Gastroesophageal sphincter (tissue), 4 donors: ENCODE measurements around the gene APLNR. TPM values are rescaled to one million over a fixed set of nuclear protein-coding genes. Genes with fewer than 3 reads are reported as not detected.
A peak's percentile ranks its signal among the peaks of the same experiment; 100 is the strongest.
"Not testable (repeated sequence)": the region's sequence is repeated elsewhere in the genome, so short reads cannot be mapped to it uniquely, and the experiment has no call there.

Experiments
- ATAC-seq: fragments of 150-250 bp; one replicate; pipeline ENCODE4 v1.9.1; 2016; ENCODE audit warnings: mild to moderate bottlenecking, moderate library complexity
- H3K27ac ChIP-seq, 4 donors: fragments of 200-600 bp; sonication (generic) in 3 of 4; 1 replicate in 3 of 4; 2 replicates in 1 of 4; pipeline ENCODE4 v1.5.1; 2016 to 2019
- H3K27me3 ChIP-seq: fragments of 200-600 bp; sonication (generic); one replicate; pipeline ENCODE4 v1.5.1; 2019
- H3K36me3 ChIP-seq, 2 donors: fragments of 200-600 bp; sonication (generic); one replicate each; pipeline ENCODE4 v1.5.1; 2019; ENCODE audit warnings: control low read depth in 1 of 2
- H3K4me1 ChIP-seq, 3 donors: fragments of 200-600 bp; sonication (generic); 1 replicate in 2 of 3; 2 replicates in 1 of 3; pipeline ENCODE4 v1.5.1; 2016 to 2019; ENCODE audit warnings: control low read depth in 2 of 3
- H3K4me3 ChIP-seq, 2 donors: fragments of 200-600 bp; sonication (generic); one replicate each; pipeline ENCODE4 v1.5.1; 2019; ENCODE audit warnings: mild to moderate bottlenecking in 1 of 2, moderate library complexity in 1 of 2
- H3K9me3 ChIP-seq, 3 donors: fragments of 200-600 bp; sonication (generic); one replicate each; pipeline ENCODE4 v1.5.1; 2017 to 2019; ENCODE audit warnings: control low read depth in 2 of 3
- EP300 ChIP-seq: sonication (generic); formaldehyde crosslinking; IDR thresholded peaks from one replicate; pipeline ENCODE4 v1.6.1; 2017; ENCODE audit warnings: antibody characterized with exemption, mild to moderate bottlenecking
- POLR2A ChIP-seq, 2 donors: fragments of 450-650 bp; IDR thresholded peaks; one replicate each; pipeline ENCODE4 v1.6.1; 2017; ENCODE audit warnings: antibody characterized with exemption in 2 of 2, mild to moderate bottlenecking in 2 of 2, moderate library complexity in 1 of 2
- POLR2AphosphoS5 ChIP-seq: sonication (generic); formaldehyde crosslinking; IDR thresholded peaks from one replicate; pipeline ENCODE4 v1.6.1; 2017; ENCODE audit warnings: antibody characterized with exemption
- WGBS, 2 donors: methylation state at CpG; one replicate each; pipeline ENCODE4 v1.1.5; 2018; ENCODE audit warnings: low coverage in 1 of 2; 5-methylcytosine and 5-hydroxymethylcytosine counted together
- total RNA-seq, 4 donors: library from RNA; depleted of rRNA; stranded (reverse); fragments of >200 nt; gene quantifications; one replicate each; pipeline ENCODE4 v1.1.0, GENCODE V29; 2016
- TF ChIP-seq, protein P1 (sequence below), 4 experiments: fragments of 200-600 bp in 2 of 4; fragments of 450-650 bp in 2 of 4; sonication (generic) in 1 of 4; IDR thresholded peaks; one replicate each; pipeline ENCODE4 v1.5.1; 2017 to 2019; ENCODE audit warnings: antibody characterized with exemption in 4 of 4, mild to moderate bottlenecking in 2 of 4, moderate library complexity in 2 of 4

The APLNR gene
- total RNA-seq = 1 to 10 TPM; 2.2 to 3.7 (median 2.4) TPM

GRCh38 chr11:57237204-57237681, at the start of gene APLNR:
TSS of gene APLNR (minus strand) at chr11:57237250. CDS start at chr11:57237004, 246 bp downstream.
- H3K4me3 ChIP-seq = peak within 1 kb of the TSS in 1 of 2 donors; percentile 12
- H3K9me3 ChIP-seq = no peaks in the 10 kb centered on the region
- H3K27ac ChIP-seq = peak within 1 kb of the TSS in 2 of 4 donors; percentile 7 to 10
- no peaks in the 10 kb centered on the region for H3K4me1 ChIP-seq
- peaks cover 56% of the 10 kb centered on the region for H3K27me3 ChIP-seq
- TF ChIP-seq POLR2AphosphoS5 (no peak), EP300 (no peak), POLR2A (IDR thresholded peaks at IDR 0.05) (no peak)
- TF ChIP-seq, protein P1, sequence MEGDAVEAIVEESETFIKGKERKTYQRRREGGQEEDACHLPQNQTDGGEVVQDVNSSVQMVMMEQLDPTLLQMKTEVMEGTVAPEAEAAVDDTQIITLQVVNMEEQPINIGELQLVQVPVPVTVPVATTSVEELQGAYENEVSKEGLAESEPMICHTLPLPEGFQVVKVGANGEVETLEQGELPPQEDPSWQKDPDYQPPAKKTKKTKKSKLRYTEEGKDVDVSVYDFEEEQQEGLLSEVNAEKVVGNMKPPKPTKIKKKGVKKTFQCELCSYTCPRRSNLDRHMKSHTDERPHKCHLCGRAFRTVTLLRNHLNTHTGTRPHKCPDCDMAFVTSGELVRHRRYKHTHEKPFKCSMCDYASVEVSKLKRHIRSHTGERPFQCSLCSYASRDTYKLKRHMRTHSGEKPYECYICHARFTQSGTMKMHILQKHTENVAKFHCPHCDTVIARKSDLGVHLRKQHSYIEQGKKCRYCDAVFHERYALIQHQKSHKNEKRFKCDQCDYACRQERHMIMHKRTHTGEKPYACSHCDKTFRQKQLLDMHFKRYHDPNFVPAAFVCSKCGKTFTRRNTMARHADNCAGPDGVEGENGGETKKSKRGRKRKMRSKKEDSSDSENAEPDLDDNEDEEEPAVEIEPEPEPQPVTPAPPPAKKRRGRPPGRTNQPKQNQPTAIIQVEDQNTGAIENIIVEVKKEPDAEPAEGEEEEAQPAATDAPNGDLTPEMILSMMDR (IDR thresholded peaks at IDR 0.05) = no peak
- ATAC-seq = no peak
- 25 to 37% methylated on average over 2 to 6 of the region's 6 CpGs for WGBS, 2 donors
- H3K36me3 ChIP-seq = no peaks in the 10 kb centered on the region

DNA sequence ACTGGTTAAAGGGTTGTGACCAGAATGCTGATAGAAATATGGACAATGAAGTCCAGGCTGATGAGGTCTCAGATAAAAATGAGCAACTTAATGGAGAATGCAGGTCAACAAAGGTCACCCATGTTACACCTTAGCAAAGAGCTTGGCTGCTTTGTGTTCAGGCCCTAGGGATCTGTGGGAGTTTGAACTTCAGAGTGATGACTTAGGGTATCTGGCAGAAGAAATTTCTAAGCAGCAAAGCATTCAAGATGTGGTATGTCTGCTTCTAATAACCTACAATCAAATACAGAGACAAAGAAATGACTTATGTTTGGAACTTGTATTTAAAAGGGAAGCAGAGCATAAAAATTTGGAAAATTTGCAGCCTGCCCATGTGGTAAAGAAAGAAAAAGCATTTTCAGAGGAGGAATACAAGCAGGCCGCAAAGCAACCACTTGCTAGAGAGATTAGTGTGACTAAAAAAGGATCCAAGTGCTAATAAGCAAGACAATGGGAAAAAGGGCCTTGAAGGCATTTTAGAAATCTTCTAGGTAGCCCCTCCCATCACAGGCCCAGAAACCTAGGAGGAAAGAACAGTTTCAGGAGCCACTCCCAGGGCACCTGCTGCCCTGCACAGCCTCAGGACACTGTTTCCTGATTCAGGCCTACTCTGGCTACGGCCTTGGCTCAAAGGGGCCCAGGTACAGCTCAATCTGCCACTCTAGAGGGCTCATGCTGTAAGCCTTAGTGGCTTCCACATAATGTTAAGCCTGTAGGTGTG, 46.4 kb upstream of the APLNR start:
- Histone ChIP-seq H3K27ac (no peak overlapping the region), H3K4me3 (no peak overlapping the region), H3K4me1 (peaks cover 0 to 9% (median 0%) of the 10 kb centered on the region in 3 donors), H3K9me3 (no peaks in the 10 kb centered on the region), H3K36me3 (no peaks in the 10 kb centered on the region), H3K27me3 (no peaks in the 10 kb centered on the region)
- 88 to 100% methylated on average over 1 of the region's 2 CpGs for WGBS, 2 donors
- TF ChIP-seq EP300 = no peak
- TF ChIP-seq POLR2A (IDR thresholded peaks at IDR 0.05) = no peak
- no peak for TF ChIP-seq POLR2AphosphoS5
- TF ChIP-seq, protein P1 (IDR thresholded peaks at IDR 0.05) = no peak
- no peak for ATAC-seq

- 89 to 94% methylated on average over 4 of the region's 6 CpGs for WGBS, 2 donors
Measured at GRCh38 chr11:57281546-57281945, 44.5 kb upstream of the APLNR start.

GRCh38 chr11:57279116-57279515, 42.1 kb upstream of the APLNR start:
- no peaks in the 10 kb centered on the region for H3K27me3 ChIP-seq
- TF ChIP-seq POLR2AphosphoS5 = no peak
- peak overlapping the region in 2 of 4 donors; percentile 39 to 80 for H3K27ac ChIP-seq

More at GRCh38 chr11:57281546-57281945, 44.5 kb upstream of the APLNR start:
- ATAC-seq, H3K27me3 ChIP-seq, H3K4me3 ChIP-seq, H3K36me3 ChIP-seq, H3K9me3 ChIP-seq, H3K27ac ChIP-seq: not testable (repeated sequence)
- H3K4me1 ChIP-seq = peaks cover 6 to 27% (median 13%) of the 10 kb centered on the region in 3 donors

GRCh38 chr11:57278721-57279095, 41.7 kb upstream of the APLNR start:
- TF ChIP-seq, protein P1 (IDR thresholded peaks at IDR 0.05) = no peak
- TF ChIP-seq POLR2A (IDR thresholded peaks at IDR 0.05) = no peak
- no peak for TF ChIP-seq EP300
- TF ChIP-seq POLR2AphosphoS5 = no peak
- Histone ChIP-seq H3K4me1 (peaks cover 6 to 27% (median 13%) of the 10 kb centered on the region in 3 donors), H3K27ac (peak overlapping the region in 3 of 4 donors; percentile 39 to 80 (median 72)), H3K4me3 (no peak overlapping the region), H3K27me3 (no peaks in the 10 kb centered on the region), H3K9me3 (peaks cover 0 to 3% (median 0%) of the 10 kb centered on the region in 3 donors), H3K36me3 (no peaks in the 10 kb centered on the region)
- no peak for ATAC-seq
- WGBS, 2 donors = 78 to 85% methylated on average over 6 to 7 of the region's 7 CpGs

More at GRCh38 chr11:57279116-57279515, 42.1 kb upstream of the APLNR start:
- Histone ChIP-seq H3K9me3 (no peaks in the 10 kb centered on the region), H3K4me1 (peaks cover 6 to 27% (median 13%) of the 10 kb centered on the region in 3 donors), H3K36me3 (no peaks in the 10 kb centered on the region), H3K4me3 (no peak overlapping the region)
- WGBS, 2 donors = 82 to 93% methylated on average over 4 to 5 of the region's 5 CpGs
- ATAC-seq = no peak
